ENCODE results near the gene TRPM3. TPM values are rescaled to one million over a fixed set of nuclear protein-coding genes. Genes with fewer than 3 reads are reported as not detected.

TRPM3 gene
- total RNA-seq, 1 experiment from 2014 or later, result not detected

GRCh38 chr9:70499621-70500020 is 621.8 kb downstream of the TRPM3 start:
- H3K4me1 ChIP-seq, result no peaks in the 10 kb centered on the region
- H3K27ac Mint-ChIP-seq (ENCODE audit: unreplicated experiment), result no peak overlapping the region
- no peak overlapping the region for H3K4me3 Mint-ChIP-seq (ENCODE audit: unreplicated experiment)
- no TSS peak for BruUV-seq (replicated peaks)
- no peaks in the 10 kb centered on the region for H3K36me3 ChIP-seq (ENCODE audit: control insufficient read depth, insufficient read depth, low read length)
- no peak overlapping the region for H3K4me3 ChIP-seq (ENCODE audit: low read depth, low read length)
- no peaks in the 10 kb centered on the region for H3K27me3 ChIP-seq (replicated peaks; ENCODE audit: control insufficient read depth, insufficient read depth, low read length)
- DNase-seq, result no peak
- H3K36me3 Mint-ChIP-seq (ENCODE audit: insufficient read depth, unreplicated experiment), result peaks cover 1% of the 10 kb centered on the region
- no peaks in the 10 kb centered on the region for H3K9me3 ChIP-seq
- no peaks in the 10 kb centered on the region for H3K4me1 Mint-ChIP-seq (ENCODE audit: low read depth, unreplicated experiment)
- intact Hi-C loops (cut with micrococcal nuclease; ENCODE audit: unreplicated experiment), result no loop called here
- no peak for TF ChIP-seq CTCF (IDR thresholded peaks at IDR 0.05; ENCODE audit: insufficient read depth in 1 of 2, low read depth in 1 of 2, low read length in 1 of 2, severe bottlenecking in 1 of 2, unreplicated experiment in 1 of 2)
- no peaks in the 10 kb centered on the region for H3K9me3 Mint-ChIP-seq (ENCODE audit: unreplicated experiment)
- CTCF ChIA-PET, result no interaction called here
- no peaks in the 10 kb centered on the region for H3K27me3 Mint-ChIP-seq (ENCODE audit: insufficient read depth, unreplicated experiment)
- POLR2A ChIA-PET, result no interaction called here

GRCh38 chr9:70498866-70499265 is 622.6 kb downstream of the TRPM3 start:
- H3K9me3 Mint-ChIP-seq (ENCODE audit: unreplicated experiment), result no peaks in the 10 kb centered on the region
- ChIA-PET POLR2A (no interaction called here), CTCF (no interaction called here)
- intact Hi-C loops (cut with micrococcal nuclease; ENCODE audit: unreplicated experiment), result no loop called here
- no TSS peak for BruUV-seq (replicated peaks)
- Histone ChIP-seq H3K36me3 (ENCODE audit: control insufficient read depth, insufficient read depth, low read length) (no peaks in the 10 kb centered on the region), H3K4me1 (no peaks in the 10 kb centered on the region), H3K27me3 (replicated peaks; ENCODE audit: control insufficient read depth, insufficient read depth, low read length) (no peaks in the 10 kb centered on the region), H3K9me3 (no peaks in the 10 kb centered on the region), H3K4me3 (ENCODE audit: low read depth, low read length) (no peak overlapping the region)
- H3K27me3 Mint-ChIP-seq (ENCODE audit: insufficient read depth, unreplicated experiment), result peaks cover 3% of the 10 kb centered on the region
- no peaks in the 10 kb centered on the region for H3K4me1 Mint-ChIP-seq (ENCODE audit: low read depth, unreplicated experiment)
- H3K36me3 Mint-ChIP-seq (ENCODE audit: insufficient read depth, unreplicated experiment), result peaks cover 4% of the 10 kb centered on the region
- no peak for DNase-seq
- no peak for TF ChIP-seq CTCF (IDR thresholded peaks at IDR 0.05; ENCODE audit: insufficient read depth in 1 of 2, low read depth in 1 of 2, low read length in 1 of 2, severe bottlenecking in 1 of 2, unreplicated experiment in 1 of 2)
- no peak overlapping the region for H3K27ac Mint-ChIP-seq (ENCODE audit: unreplicated experiment)
- H3K4me3 Mint-ChIP-seq (ENCODE audit: unreplicated experiment), result no peak overlapping the region

GRCh38 chr9:70496244-70496643 is 625.2 kb downstream of the TRPM3 start:
- no peak for TF ChIP-seq CTCF (IDR thresholded peaks at IDR 0.05; ENCODE audit: insufficient read depth in 1 of 2, low read depth in 1 of 2, low read length in 1 of 2, severe bottlenecking in 1 of 2, unreplicated experiment in 1 of 2)
- Mint-ChIP-seq H3K9me3 (ENCODE audit: unreplicated experiment) (no peaks in the 10 kb centered on the region), H3K27ac (ENCODE audit: unreplicated experiment) (no peak overlapping the region), H3K36me3 (ENCODE audit: insufficient read depth, unreplicated experiment) (peaks cover 4% of the 10 kb centered on the region), H3K4me1 (ENCODE audit: low read depth, unreplicated experiment) (no peaks in the 10 kb centered on the region), H3K27me3 (ENCODE audit: insufficient read depth, unreplicated experiment) (peaks cover 3% of the 10 kb centered on the region), H3K4me3 (ENCODE audit: unreplicated experiment) (no peak overlapping the region)
- Histone ChIP-seq H3K27me3 (replicated peaks; ENCODE audit: control insufficient read depth, insufficient read depth, low read length) (no peaks in the 10 kb centered on the region), H3K4me1 (no peaks in the 10 kb centered on the region), H3K4me3 (ENCODE audit: low read depth, low read length) (no peak overlapping the region), H3K9me3 (no peaks in the 10 kb centered on the region), H3K36me3 (ENCODE audit: control insufficient read depth, insufficient read depth, low read length) (no peaks in the 10 kb centered on the region)
- intact Hi-C loops (cut with micrococcal nuclease; ENCODE audit: unreplicated experiment), result no loop called here
- CTCF ChIA-PET, result no interaction called here
- no peak for DNase-seq
- POLR2A ChIA-PET, result no interaction called here
- BruUV-seq (replicated peaks), result no TSS peak
